Upper lobe of left lung (tissue), 6 donors: ENCODE results near the gene MAJIN. TPM values are rescaled to one million over a fixed set of nuclear protein-coding genes. Genes with fewer than 3 reads are reported as not detected.

Experiments
- ATAC-seq, 2 donors: fragments of 200-7000 bp; cut with Tn5 transposase; one replicate each; pipeline ENCODE4 v1.9.1; 2022; ENCODE audit warnings: mild to moderate bottlenecking in 2 of 2, moderate library complexity in 2 of 2; ENCODE audit not compliant: low FRiP score in 2 of 2
- DNase-seq, 2 donors: peaks; one replicate each; pipeline ENCODE4 v3.0.0-alpha.2; 2019 to 2020
- H3K27ac ChIP-seq, 4 donors: fragments of 200-600 bp; sonication (generic); one replicate each; pipeline ENCODE4 v1.5.1; 2016 to 2019
- H3K27me3 ChIP-seq, 4 donors: fragments of 200-600 bp; sonication (generic); one replicate each; pipeline ENCODE4 v1.5.1; 2017 to 2019
- H3K36me3 ChIP-seq, 4 donors: fragments of 200-600 bp; sonication (generic); one replicate each; pipeline ENCODE4 v1.5.1; 2016 to 2019
- H3K4me1 ChIP-seq, 4 donors: fragments of 200-600 bp; sonication (generic); one replicate each; pipeline ENCODE4 v1.5.1; 2018 to 2019
- H3K4me3 ChIP-seq, 4 donors: fragments of 200-600 bp; sonication (generic); one replicate each; pipeline ENCODE4 v1.5.1; 2017 to 2019; ENCODE audit warnings: mild to moderate bottlenecking in 2 of 4, moderate library complexity in 1 of 4
- H3K9me3 ChIP-seq, 4 donors: fragments of 200-600 bp; sonication (generic); one replicate each; pipeline ENCODE4 v1.5.1; 2018 to 2019
- EP300 ChIP-seq, 4 donors: sonication (generic); formaldehyde crosslinking; IDR thresholded peaks; one replicate each; pipeline ENCODE4 v1.5.1; 2017; ENCODE audit warnings: antibody characterized with exemption in 4 of 4, control low read depth in 2 of 4
- POLR2A ChIP-seq, 4 donors: fragments of 450-650 bp; IDR thresholded peaks; one replicate each; pipeline ENCODE4 v1.5.1; 2016 to 2017; ENCODE audit warnings: antibody characterized with exemption in 4 of 4, mild to moderate bottlenecking in 2 of 4
- POLR2AphosphoS5 ChIP-seq, 2 donors: sonication (generic); formaldehyde crosslinking; IDR thresholded peaks; one replicate each; pipeline ENCODE4 v1.5.1; 2017; ENCODE audit warnings: antibody characterized with exemption in 2 of 2
- WGBS, 2 donors: methylation state at CpG; one replicate each; pipeline ENCODE4 v1.1.5; 2017 to 2018; 5-methylcytosine and 5-hydroxymethylcytosine counted together
- total RNA-seq, 6 donors: library from RNA; depleted of rRNA in 4 of 6; stranded (reverse); fragments of >200 nt in 4 of 6; gene quantifications; one replicate each; pipeline versions ENCODE4 v1.1.0 to v1.2.1, GENCODE V29; 2016 to 2021
- TF ChIP-seq, protein P1 (sequence below), 6 experiments: fragments of 450-650 bp in 4 of 6; fragments of 200-600 bp in 2 of 6; sonication (generic) in 2 of 6; IDR thresholded peaks; one replicate each; pipeline ENCODE4 v1.5.1; 2016 to 2019; ENCODE audit warnings: antibody characterized with exemption in 6 of 6
- donor health status: DM: no; HTN: no; CAD: no; lungs with moderate emphysema.
- donor health status: DM: no; HTN: yes; CAD: no; lungs with severe emphysema.

Gene MAJIN
- total RNA-seq, 6 donors from 2014 or later = 0.15 TPM; not detected in 5

GRCh38 chr11:64969209-64969608 lies 2.7 kb downstream of the MAJIN start:
- ATAC-seq (no peak), DNase-seq (no peak)
- Histone ChIP-seq H3K4me3 (no peak overlapping the region), H3K27me3 (no peaks in the 10 kb centered on the region), H3K9me3 (no peaks in the 10 kb centered on the region), H3K4me1 (peaks cover 9 to 13% (median 12%) of the 10 kb centered on the region in 4 donors), H3K27ac (no peak overlapping the region), H3K36me3 (no peaks in the 10 kb centered on the region)
- no peak for TF ChIP-seq POLR2AphosphoS5 (IDR thresholded peaks at IDR 0.05)
- TF ChIP-seq POLR2A (IDR thresholded peaks at IDR 0.05) = no peak
- TF ChIP-seq, protein P1, sequence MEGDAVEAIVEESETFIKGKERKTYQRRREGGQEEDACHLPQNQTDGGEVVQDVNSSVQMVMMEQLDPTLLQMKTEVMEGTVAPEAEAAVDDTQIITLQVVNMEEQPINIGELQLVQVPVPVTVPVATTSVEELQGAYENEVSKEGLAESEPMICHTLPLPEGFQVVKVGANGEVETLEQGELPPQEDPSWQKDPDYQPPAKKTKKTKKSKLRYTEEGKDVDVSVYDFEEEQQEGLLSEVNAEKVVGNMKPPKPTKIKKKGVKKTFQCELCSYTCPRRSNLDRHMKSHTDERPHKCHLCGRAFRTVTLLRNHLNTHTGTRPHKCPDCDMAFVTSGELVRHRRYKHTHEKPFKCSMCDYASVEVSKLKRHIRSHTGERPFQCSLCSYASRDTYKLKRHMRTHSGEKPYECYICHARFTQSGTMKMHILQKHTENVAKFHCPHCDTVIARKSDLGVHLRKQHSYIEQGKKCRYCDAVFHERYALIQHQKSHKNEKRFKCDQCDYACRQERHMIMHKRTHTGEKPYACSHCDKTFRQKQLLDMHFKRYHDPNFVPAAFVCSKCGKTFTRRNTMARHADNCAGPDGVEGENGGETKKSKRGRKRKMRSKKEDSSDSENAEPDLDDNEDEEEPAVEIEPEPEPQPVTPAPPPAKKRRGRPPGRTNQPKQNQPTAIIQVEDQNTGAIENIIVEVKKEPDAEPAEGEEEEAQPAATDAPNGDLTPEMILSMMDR (IDR thresholded peaks at IDR 0.05) = no peak
- TF ChIP-seq EP300 (IDR thresholded peaks at IDR 0.05) = no peak
- WGBS, 2 donors = 53 to 58% methylated on average over 5 of the region's 5 CpGs

- H3K9me3 ChIP-seq = no peaks in the 10 kb centered on the region
- ATAC-seq (no peak), DNase-seq (no peak)
- TF ChIP-seq, protein P1 (IDR thresholded peaks at IDR 0.05) = no peak
- no peak for TF ChIP-seq EP300 (IDR thresholded peaks at IDR 0.05)
- no peak for TF ChIP-seq POLR2A (IDR thresholded peaks at IDR 0.05)
- no peak for TF ChIP-seq POLR2AphosphoS5 (IDR thresholded peaks at IDR 0.05)
- no peaks in the 10 kb centered on the region for H3K27me3 ChIP-seq
- no peaks in the 10 kb centered on the region for H3K36me3 ChIP-seq
- H3K4me1 ChIP-seq = peaks cover 8 to 12% (median 11%) of the 10 kb centered on the region in 4 donors
- WGBS, 2 donors = 83 to 88% methylated on average over 3 of the region's 3 CpGs
- H3K4me3 ChIP-seq = no peak overlapping the region
- H3K27ac ChIP-seq = no peak overlapping the region
Observed at GRCh38 chr11:64967375-64967774, 4.5 kb downstream of the MAJIN start.

GRCh38 chr11:64963072-64963631 lies 8.8 kb downstream of the MAJIN start:
- no peaks in the 10 kb centered on the region for H3K27me3 ChIP-seq
- no peak for ATAC-seq
- H3K4me3 ChIP-seq = no peak overlapping the region
- H3K9me3 ChIP-seq = no peaks in the 10 kb centered on the region
- TF ChIP-seq POLR2AphosphoS5 (IDR thresholded peaks at IDR 0.05) (no peak), EP300 (IDR thresholded peaks at IDR 0.05) (no peak), POLR2A (IDR thresholded peaks at IDR 0.05) (no peak)
- TF ChIP-seq, protein P1 (IDR thresholded peaks at IDR 0.05) = no peak
- no peak for DNase-seq
- H3K36me3 ChIP-seq = no peaks in the 10 kb centered on the region
- H3K4me1 ChIP-seq = peaks cover 0 to 4% (median 0%) of the 10 kb centered on the region in 4 donors
- 81 to 89% methylated on average over 5 of the region's 5 CpGs for WGBS, 2 donors
- H3K27ac ChIP-seq = no peak overlapping the region

GRCh38 chr11:64960719-64961118 lies 11.2 kb downstream of the MAJIN start:
- no peaks in the 10 kb centered on the region for H3K27me3 ChIP-seq
- no peak for ATAC-seq
- H3K4me1 ChIP-seq = peaks cover 0 to 4% (median 0%) of the 10 kb centered on the region in 4 donors
- no peaks in the 10 kb centered on the region for H3K9me3 ChIP-seq
- TF ChIP-seq, protein P1 (IDR thresholded peaks at IDR 0.05) = no peak
- no peak for TF ChIP-seq POLR2AphosphoS5 (IDR thresholded peaks at IDR 0.05)
- TF ChIP-seq POLR2A (IDR thresholded peaks at IDR 0.05) = no peak
- TF ChIP-seq EP300 (IDR thresholded peaks at IDR 0.05) = no peak
- no peak overlapping the region for H3K4me3 ChIP-seq
- DNase-seq = no peak
- no peaks in the 10 kb centered on the region for H3K36me3 ChIP-seq
- H3K27ac ChIP-seq = no peak overlapping the region
- 60 to 65% methylated on average over 4 of the region's 4 CpGs for WGBS, 2 donors

DNA sequence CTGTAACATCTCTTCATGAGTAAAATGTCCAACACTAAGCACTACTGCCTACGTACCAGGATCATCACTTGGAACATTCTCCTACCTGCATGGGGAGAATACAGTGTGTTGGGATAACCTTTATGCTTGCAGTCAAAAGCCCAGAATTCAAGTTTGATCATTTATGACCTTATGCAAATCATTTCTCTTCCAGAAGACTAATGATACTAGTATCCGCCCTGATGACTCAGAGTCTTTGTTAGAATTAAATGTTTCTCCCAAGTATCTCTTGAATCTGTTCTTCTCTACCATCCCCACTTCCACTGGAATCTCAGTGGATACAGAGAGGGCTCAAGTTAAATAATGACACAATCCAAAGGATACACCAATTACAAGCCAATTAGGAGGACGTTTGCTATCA lies 12.4 kb downstream of the MAJIN start:
- no peak for TF ChIP-seq POLR2A (IDR thresholded peaks at IDR 0.05)
- no peak for TF ChIP-seq EP300 (IDR thresholded peaks at IDR 0.05)
- TF ChIP-seq, protein P1 (IDR thresholded peaks at IDR 0.05) = no peak
- TF ChIP-seq POLR2AphosphoS5 (IDR thresholded peaks at IDR 0.05) = no peak
- H3K9me3 ChIP-seq = no peaks in the 10 kb centered on the region
- no peak for ATAC-seq
- H3K27ac ChIP-seq = no peak overlapping the region
- H3K4me1 ChIP-seq = peaks cover 0 to 6% (median under 1%) of the 10 kb centered on the region in 4 donors
- H3K27me3 ChIP-seq = no peaks in the 10 kb centered on the region
- H3K4me3 ChIP-seq = no peak overlapping the region
- WGBS, 2 donors = 76 to 77% methylated on average over 3 of the region's 3 CpGs
- H3K36me3 ChIP-seq = no peaks in the 10 kb centered on the region
- DNase-seq = no peak
